NAMALWA (cell line): ENCODE results near the gene KLRF2.
"Not testable (repeated sequence)": the region's sequence is repeated elsewhere in the genome, so short reads cannot be mapped to it uniquely, and the experiment has no call there.

Source experiments
- DNase-seq: peaks from one replicate; pipeline ENCODE4 v3.0.0-alpha.2; 2015; ENCODE audit warnings: low spot score

Gene KLRF2, protein sequence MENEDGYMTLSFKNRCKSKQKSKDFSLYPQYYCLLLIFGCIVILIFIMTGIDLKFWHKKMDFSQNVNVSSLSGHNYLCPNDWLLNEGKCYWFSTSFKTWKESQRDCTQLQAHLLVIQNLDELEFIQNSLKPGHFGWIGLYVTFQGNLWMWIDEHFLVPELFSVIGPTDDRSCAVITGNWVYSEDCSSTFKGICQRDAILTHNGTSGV

GRCh38 chr12:9881246-9881645 lies at the start of gene KLRF2:
TSS of gene KLRF2 (plus strand) at chr12:9881489. CDS start at chr12:9881596, 107 bp downstream.
- DNase-seq, result no peak

GRCh38 chr12:9831720-9832119 lies 49.6 kb upstream of the KLRF2 start:
- DNase-seq, result no peak

- no peak for DNase-seq
Measured at GRCh38 chr12:9843407-9843806, 37.9 kb upstream of the KLRF2 start.

- no peak for DNase-seq
Measured at GRCh38 chr12:9848899-9849298, 32.4 kb upstream of the KLRF2 start.

- no peak for DNase-seq
Measured at GRCh38 chr12:9851050-9851449, 30.2 kb upstream of the KLRF2 start.

DNA sequence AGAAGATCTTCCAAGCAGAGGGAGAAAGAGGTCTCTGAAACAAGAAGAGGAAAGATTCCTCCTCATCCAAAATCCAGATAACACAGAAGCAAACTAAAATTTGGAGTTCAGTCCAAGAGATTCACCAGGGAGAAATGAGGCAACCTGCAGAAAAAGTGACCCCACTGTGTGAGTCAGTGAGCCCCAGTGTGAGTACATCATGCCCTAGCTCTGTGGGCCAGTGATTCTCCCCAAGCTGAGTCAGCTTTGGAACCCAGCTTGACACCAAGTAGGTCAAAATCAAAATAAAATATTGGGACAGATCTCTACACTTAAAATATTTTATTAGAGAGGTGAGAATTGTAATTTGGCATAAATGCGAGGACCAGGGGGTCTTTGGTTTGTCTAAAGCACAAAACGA lies 29.4 kb upstream of the KLRF2 start:
- DNase-seq, result no peak

- DNase-seq, result no peak
Measured at GRCh38 chr12:9856151-9856550, 25.1 kb upstream of the KLRF2 start.

DNA sequence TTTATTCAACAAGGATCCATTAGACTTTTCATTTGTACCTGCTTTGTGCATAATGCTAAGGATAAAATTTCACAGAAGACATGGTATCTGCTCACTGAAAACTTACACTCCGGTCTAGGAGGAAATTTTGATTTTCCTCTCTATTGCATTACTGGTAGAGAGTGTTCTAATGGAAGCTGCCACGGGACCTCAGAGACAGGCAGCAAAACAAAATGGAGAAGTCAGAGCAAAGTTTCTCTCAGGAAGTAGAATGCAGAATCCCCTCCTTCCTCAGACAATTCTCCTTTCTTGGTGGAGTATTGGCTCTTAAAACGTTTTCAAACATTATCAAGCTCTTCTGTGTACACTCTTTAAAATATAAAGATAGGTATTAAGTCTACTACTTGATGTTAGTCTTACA lies 24.4 kb upstream of the KLRF2 start:
- no peak for DNase-seq

DNA sequence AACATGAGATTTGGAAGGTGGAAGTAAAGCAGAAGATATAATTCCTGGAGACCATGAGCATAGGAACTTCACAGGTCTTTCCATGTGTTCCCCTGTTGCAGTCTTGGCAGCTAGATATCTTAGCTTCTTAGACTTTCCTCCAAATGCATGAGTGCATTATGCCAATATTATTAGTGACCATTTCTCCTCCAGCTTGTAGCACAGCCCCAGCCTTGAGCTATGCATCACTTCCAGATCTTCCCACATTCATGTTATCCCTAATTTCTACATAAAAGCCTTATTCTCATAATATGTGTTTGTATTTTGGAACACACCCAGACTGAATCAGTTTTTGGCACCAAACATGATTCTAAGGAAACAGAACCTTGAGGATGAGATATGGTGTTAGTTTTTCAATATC lies 23.2 kb upstream of the KLRF2 start:
- DNase-seq, result no peak

- peak; percentile 55 for DNase-seq
Measured at GRCh38 chr12:9864913-9865675, 16.2 kb upstream of the KLRF2 start.

DNA sequence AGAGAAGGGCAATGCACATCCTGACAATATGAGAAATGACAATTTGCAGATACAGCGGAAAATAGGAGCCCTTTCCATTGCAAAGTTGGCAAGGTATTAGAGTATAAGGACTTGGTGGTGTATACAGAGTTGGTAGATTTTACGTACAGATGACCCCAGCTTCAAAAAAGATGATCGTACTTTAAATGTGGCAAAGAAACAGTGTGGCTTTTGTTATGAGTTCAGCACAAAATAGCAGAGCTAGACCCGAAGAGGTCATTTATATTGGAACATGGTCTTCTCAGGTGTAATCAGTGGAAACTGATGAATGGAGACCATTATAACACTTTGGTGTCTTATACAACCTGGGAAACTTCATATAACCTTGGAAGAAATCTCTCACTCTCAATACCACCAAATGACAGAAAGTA lies 14.4 kb upstream of the KLRF2 start:
- DNase-seq, result no peak

- peak; percentile 54 for DNase-seq
Measured at GRCh38 chr12:9867531-9867930, 13.8 kb upstream of the KLRF2 start.

DNA sequence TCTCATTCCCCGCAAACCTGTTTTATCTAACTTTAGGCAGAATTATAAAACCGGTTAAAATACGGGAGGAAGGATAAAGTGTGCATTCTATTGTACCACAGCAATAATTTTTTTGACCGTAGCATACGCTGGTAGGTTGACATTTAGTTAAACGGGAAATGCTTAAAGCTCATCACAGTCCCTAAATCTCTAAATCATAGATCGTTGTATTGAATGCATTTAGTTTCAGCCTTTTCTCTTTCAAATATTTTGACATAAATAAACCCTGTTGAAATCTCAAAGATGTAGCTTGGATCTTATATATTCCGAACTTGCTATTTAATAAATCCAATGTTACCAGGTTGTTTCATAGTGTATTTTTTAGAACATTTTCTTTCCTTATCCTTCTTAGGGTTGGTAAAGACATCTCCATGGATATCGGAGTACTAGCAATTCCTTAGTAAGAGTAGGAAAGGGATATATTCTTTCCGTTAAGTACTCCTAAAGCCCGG lies 12.9 kb upstream of the KLRF2 start:
- DNase-seq, result peak; percentile 69

GRCh38 chr12:9868951-9869306 lies 12.4 kb upstream of the KLRF2 start:
- DNase-seq, result no peak

- peak; percentile 86 for DNase-seq
Measured at GRCh38 chr12:9869307-9870161, 11.8 kb upstream of the KLRF2 start, which contains the start of gene CLEC2B. TSS of gene CLEC2B (minus strand) at chr12:9869354.

DNA sequence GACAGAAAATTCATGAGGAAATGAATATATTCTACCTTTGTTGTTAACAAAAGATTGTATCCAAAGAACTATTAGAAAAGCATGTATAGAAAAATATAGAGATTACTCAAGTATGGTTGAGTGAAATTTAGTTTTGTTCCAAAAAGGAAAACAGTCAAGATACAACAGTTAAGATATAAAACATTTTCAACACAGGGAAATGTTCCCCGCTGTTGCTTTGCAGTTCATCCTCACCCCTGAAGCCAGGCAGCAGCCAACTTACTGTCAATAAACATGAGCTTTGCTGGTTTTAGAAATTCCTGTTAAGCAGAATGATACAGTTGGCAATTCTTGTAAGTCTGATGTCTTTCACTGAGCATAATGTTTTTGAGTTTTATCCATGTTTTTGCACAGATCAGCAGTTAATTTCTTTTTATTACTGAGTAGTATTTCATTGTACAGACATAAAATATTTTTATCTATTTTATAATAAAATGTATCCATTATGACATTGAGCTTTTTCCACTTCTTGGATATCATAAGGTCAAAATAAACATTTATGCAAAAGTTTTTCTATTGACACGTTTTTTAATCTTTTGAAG lies 10.9 kb upstream of the KLRF2 start:
- peak; percentile 39 for DNase-seq

DNA sequence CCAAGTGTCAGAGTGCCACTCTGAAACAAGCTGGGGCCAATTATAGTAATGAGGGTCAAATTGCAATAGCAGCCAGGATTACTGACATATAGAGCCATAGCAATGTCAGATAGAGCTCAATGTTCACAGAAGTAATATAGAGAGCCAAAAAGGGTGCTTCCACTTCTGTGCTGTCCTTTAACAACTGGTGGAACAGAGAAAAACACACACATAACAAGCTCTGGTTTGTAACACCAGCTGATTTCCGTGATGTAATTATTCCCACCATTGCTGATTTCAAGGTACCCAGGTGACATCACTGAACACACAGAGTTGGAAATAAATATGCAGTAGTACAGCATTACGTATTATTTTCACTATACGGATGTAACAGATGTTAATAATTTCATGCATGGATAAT lies 9.1 kb upstream of the KLRF2 start:
- DNase-seq, result peak; percentile 18

GRCh38 chr12:9872742-9873141 lies 8.5 kb upstream of the KLRF2 start:
- DNase-seq, result no peak

DNA sequence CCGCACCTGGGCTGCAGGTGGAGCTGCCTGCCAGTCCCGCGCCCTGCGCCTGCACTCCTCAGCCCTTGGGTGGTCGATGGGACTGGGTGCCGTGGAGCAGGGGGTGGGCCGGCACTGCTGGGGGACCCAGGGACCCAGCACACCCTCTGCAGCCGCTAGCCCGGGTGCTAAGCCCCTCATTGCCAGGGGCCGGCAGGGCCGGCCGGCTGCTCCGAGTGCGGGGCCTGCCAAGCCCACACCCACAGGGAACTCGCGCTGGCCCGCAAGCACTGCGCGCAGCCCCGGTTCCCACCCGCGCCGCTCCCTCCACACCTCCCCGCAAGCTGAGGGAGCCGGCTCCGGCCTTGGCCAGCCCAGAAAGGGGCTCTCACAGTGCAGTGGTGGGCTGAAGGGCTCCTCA lies 5.2 kb upstream of the KLRF2 start:
- DNase-seq, result not testable (repeated sequence)

- no peak for DNase-seq
Measured at GRCh38 chr12:9880532-9881078, 684 bp upstream of the KLRF2 start.

DNA sequence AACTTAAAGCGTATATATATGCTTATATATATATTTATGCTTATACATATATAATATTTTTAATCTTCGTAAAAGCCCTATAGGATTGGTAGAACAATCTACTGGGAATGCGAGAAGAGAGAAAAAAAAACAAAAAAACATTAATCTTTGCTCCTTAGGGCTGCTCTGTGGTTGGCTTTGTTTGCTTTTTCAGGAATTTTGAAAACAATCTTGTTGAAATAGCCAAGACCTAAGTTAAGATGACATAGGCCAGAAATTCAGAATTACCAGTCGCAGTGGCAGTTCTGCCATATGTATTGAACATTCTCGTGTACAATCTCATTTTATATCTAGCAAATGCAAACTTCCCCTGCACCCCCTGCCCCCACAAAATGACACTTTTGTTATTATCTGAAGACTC lies 699 bp downstream of the KLRF2 start:
- DNase-seq, result no peak

- DNase-seq, result no peak
Measured at GRCh38 chr12:9883175-9883574, 1.9 kb downstream of the KLRF2 start.
